ENCODE measurements around the gene MFSD12. TPM values are rescaled to one million over a fixed set of nuclear protein-coding genes. Genes with fewer than 3 reads are reported as not detected.

The MFSD12 gene
- total and polyA plus RNA-seq, 11 donors, result 15.7 to 62.8 (median 23.4) TPM

- DNase-seq (no peak), ATAC-seq (no peak)
- intact Hi-C loops (cut with DNase I), result no loop called here
- H3K27ac ChIP-seq, result no peak overlapping the region
- H3K27me3 ChIP-seq, result no peaks in the 10 kb centered on the region
- H3K9me3 ChIP-seq, result no peaks in the 10 kb centered on the region
- peaks cover 0 to 83% (median 47%) of the 10 kb centered on the region in 9 donors for H3K36me3 ChIP-seq
- no peak overlapping the region for H3K4me3 ChIP-seq
- 92 to 96% (median 94%) methylated on average over 31 to 40 of the region's 40 CpGs for WGBS, 4 donors
- H3K4me1 ChIP-seq, result peaks cover 0 to 10% (median 0%) of the 10 kb centered on the region in 12 donors
- TF ChIP-seq POLR2A (IDR thresholded peaks at IDR 0.05), result no peak
- no peak for TF ChIP-seq CTCF (IDR thresholded peaks at IDR 0.05)
These were observed 34.7 kb downstream of the MFSD12 start for GRCh38 chr19:3522421-3523360.

DNA sequence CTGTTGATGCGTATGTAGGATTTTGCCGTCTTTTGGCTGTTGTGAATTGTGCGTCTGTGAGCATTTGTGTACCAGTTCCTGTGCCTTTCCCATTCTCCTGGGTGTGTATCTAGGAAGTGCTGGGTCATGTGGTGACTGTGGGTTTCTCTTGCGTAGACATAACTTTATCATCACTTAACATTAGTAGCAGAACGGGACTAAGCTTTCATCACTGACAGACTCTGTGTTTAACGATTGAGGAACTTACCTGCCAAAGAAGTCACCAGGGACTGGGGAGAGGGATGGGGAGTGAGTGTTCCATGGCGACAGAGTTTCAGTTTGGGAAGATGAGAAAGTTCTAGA is 36.3 kb downstream of the MFSD12 start:
- Histone ChIP-seq H3K27me3 (no peaks in the 10 kb centered on the region), H3K4me3 (no peak overlapping the region), H3K27ac (no peak overlapping the region), H3K9me3 (no peaks in the 10 kb centered on the region), H3K4me1 (peaks cover 0 to 17% (median 0%) of the 10 kb centered on the region in 12 donors), H3K36me3 (peaks cover 0 to 67% (median 31%) of the 10 kb centered on the region in 9 donors)
- ATAC-seq, result no peak
- DNase-seq, result no peak
- 82 to 91% (median 86%) methylated on average over 7 of the region's 7 CpGs for WGBS, 4 donors
- TF ChIP-seq POLR2A (IDR thresholded peaks at IDR 0.05), result no peak
- intact Hi-C loops (cut with DNase I), result no loop called here

DNA sequence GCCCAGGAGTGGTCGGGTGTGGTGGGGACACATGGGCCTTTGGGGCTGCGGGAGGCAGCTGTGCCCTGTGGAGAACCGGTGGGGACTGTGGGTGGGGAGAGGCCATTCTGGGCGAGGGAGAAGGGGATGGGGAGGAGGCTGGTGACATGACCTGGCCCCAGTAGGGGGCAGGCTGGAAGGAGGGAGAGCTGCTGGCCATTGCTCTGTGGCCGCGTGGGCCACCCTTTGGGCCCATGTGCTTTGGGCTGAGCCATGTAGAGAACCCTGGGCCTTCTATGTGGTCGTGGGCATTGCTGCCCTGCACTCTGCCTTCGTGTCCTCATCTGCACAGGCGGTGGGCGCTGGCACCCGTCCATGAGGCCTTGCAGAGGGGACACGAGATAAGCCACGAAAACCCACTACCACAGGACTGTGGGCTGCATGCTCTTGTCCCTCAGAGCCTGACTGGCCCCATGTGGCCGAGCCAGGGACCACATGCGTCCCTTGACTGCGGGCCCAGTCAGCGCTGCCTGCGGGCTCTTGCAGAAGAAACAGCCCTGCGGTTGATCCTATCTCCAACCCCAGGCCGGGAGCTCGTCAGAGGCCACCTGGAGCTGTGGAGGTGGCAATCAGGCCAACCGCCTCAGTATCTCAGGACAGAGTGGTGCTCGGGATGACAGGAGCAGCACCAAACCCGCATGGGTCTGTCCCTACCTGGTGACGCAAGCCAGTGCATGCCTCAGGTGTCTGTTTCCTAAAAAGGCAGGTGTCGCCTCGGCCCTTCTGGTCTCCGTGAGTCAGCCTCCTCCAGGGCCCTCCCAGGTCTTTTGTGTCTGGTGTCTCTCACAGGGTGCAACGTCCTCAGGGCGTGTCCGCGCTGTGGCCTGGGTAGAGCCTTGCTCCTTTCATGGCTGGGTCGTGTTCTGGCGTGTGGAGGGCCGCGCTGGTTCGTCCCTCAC is 37.0 kb downstream of the MFSD12 start:
- no peak for DNase-seq
- no peak overlapping the region for H3K4me3 ChIP-seq
- H3K9me3 ChIP-seq, result no peaks in the 10 kb centered on the region
- no peaks in the 10 kb centered on the region for H3K27me3 ChIP-seq
- H3K36me3 ChIP-seq, result peaks cover 0 to 61% (median 26%) of the 10 kb centered on the region in 9 donors
- intact Hi-C loops (cut with DNase I), result no loop called here
- no peak overlapping the region for H3K27ac ChIP-seq
- no peak for ATAC-seq
- WGBS, 4 donors, result 74 to 86% (median 80%) methylated on average over 18 to 37 of the region's 37 CpGs
- peaks cover 0 to 17% (median 0%) of the 10 kb centered on the region in 12 donors for H3K4me1 ChIP-seq
- no peak for TF ChIP-seq CTCF (IDR thresholded peaks at IDR 0.05)
- TF ChIP-seq POLR2A (IDR thresholded peaks at IDR 0.05), result no peak

DNA sequence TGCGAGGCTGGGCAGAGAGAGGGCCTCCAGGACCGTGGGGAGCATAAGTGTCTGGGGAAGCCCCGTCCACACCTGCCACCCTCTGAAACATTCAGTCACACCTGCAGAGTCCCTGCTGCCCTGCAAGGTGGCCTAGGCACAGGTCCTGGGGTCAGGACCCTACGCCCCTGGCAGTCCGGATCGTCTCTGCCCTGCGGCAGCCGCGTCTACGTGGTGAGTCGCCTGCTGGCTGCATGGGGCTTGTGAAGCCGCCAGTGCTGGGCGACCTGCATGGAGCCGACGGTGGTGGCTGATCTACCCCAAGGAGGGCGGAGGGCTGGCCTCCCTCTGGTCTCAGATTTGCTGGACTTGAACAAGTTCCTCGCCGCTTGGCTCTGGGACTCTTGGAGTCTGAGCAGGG is 38.3 kb downstream of the MFSD12 start:
- DNase-seq (peak in 1 of 5 donors; percentile 26), ATAC-seq (no peak)
- Histone ChIP-seq H3K9me3 (no peaks in the 10 kb centered on the region), H3K4me1 (peaks cover 0 to 23% (median 2%) of the 10 kb centered on the region in 12 donors), H3K27ac (no peak overlapping the region), H3K4me3 (no peak overlapping the region), H3K27me3 (no peaks in the 10 kb centered on the region), H3K36me3 (peaks cover 0 to 50% (median 17%) of the 10 kb centered on the region in 9 donors)
- no peak for TF ChIP-seq CTCF (IDR thresholded peaks at IDR 0.05)
- no peak for TF ChIP-seq POLR2A (IDR thresholded peaks at IDR 0.05)
- intact Hi-C loops (cut with DNase I), result no loop called here
- WGBS, 4 donors, result 86 to 91% (median 87%) methylated on average over 12 to 18 of the region's 18 CpGs

Measured in heart left ventricle (tissue), 16 donors.